Sigmoid colon (tissue), 3 donors: Measurements from ENCODE around the gene RHOB.

Experiments used
- CTCF ChIP-seq, 4 experiments: fragments of 450-650 bp in 3 of 4; fragments of 200-600 bp in 1 of 4; IDR thresholded peaks; one replicate each; pipeline ENCODE4 v1.5.1; 2016 to 2019; ENCODE audit warnings: antibody characterized with exemption in 4 of 4, mild to moderate bottlenecking in 3 of 4, moderate library complexity in 2 of 4
- POLR2A ChIP-seq, 2 donors: fragments of 450-650 bp; IDR thresholded peaks; one replicate each; pipeline ENCODE4 v1.6.1; 2016; ENCODE audit warnings: antibody characterized with exemption in 2 of 2, mild to moderate bottlenecking in 2 of 2, moderate library complexity in 2 of 2

GRCh38 chr2:20439503-20439902, 7.4 kb upstream of the RHOB start:
- TF ChIP-seq POLR2A (IDR thresholded peaks at IDR 0.05) (no peak), CTCF (IDR thresholded peaks at IDR 0.05) (no peak)
